GM10847 (cell line): Measurements from ENCODE around the gene DDX20.

Experiments used
- POLR2A ChIP-seq: IDR thresholded peaks from 2 replicates; pipeline ENCODE4 v1.6.1; 2011; ENCODE audit not compliant: insufficient read length; ENCODE audit errors: extremely low read depth

DDX20 gene

GRCh38 chr1:111729271-111729921 lies 26.3 kb upstream of the DDX20 start:
- no peak for TF ChIP-seq POLR2A

- TF ChIP-seq POLR2A, result no peak
Observed at GRCh38 chr1:111729946-111730681, 25.6 kb upstream of the DDX20 start.

GRCh38 chr1:111730706-111731105 lies 25.0 kb upstream of the DDX20 start:
- TF ChIP-seq POLR2A, result no peak

GRCh38 chr1:111731956-111732355 lies 23.7 kb upstream of the DDX20 start:
- TF ChIP-seq POLR2A, result no peak

GRCh38 chr1:111732718-111733117 lies 23.0 kb upstream of the DDX20 start:
- TF ChIP-seq POLR2A, result no peak

- TF ChIP-seq POLR2A, result no peak
Observed at GRCh38 chr1:111733183-111733991, 22.3 kb upstream of the DDX20 start.

- TF ChIP-seq POLR2A, result no peak
Observed at GRCh38 chr1:111733992-111734341, 21.7 kb upstream of the DDX20 start.

- no peak for TF ChIP-seq POLR2A
Observed at GRCh38 chr1:111734426-111734825, 21.3 kb upstream of the DDX20 start.

- TF ChIP-seq POLR2A, result no peak
Observed at GRCh38 chr1:111734856-111735255, 20.8 kb upstream of the DDX20 start.

GRCh38 chr1:111735321-111735720 lies 20.4 kb upstream of the DDX20 start:
- TF ChIP-seq POLR2A, result no peak

- no peak for TF ChIP-seq POLR2A
Observed at GRCh38 chr1:111735858-111736544, 19.7 kb upstream of the DDX20 start.

GRCh38 chr1:111736548-111737215 lies 19.0 kb upstream of the DDX20 start:
- TF ChIP-seq POLR2A, result no peak

- TF ChIP-seq POLR2A, result no peak
Observed at GRCh38 chr1:111737216-111738132, 18.2 kb upstream of the DDX20 start.

- no peak for TF ChIP-seq POLR2A
Observed at GRCh38 chr1:111738133-111738435, 17.6 kb upstream of the DDX20 start.
